Stimulated activated CD8-positive, alpha-beta memory T cell treated with anti-CD3 and anti-CD28 coated beads, Interleukin-7, amount 100 ng/mL, for 4 hours (primary cell): ENCODE measurements around the gene SORBS2.

Experiments used
- DNase-seq, 2 donors: peaks; one replicate each; pipeline ENCODE4 v3.0.0-alpha.2; 2020; ENCODE audit warnings: low read depth in 2 of 2

The SORBS2 gene

DNA sequence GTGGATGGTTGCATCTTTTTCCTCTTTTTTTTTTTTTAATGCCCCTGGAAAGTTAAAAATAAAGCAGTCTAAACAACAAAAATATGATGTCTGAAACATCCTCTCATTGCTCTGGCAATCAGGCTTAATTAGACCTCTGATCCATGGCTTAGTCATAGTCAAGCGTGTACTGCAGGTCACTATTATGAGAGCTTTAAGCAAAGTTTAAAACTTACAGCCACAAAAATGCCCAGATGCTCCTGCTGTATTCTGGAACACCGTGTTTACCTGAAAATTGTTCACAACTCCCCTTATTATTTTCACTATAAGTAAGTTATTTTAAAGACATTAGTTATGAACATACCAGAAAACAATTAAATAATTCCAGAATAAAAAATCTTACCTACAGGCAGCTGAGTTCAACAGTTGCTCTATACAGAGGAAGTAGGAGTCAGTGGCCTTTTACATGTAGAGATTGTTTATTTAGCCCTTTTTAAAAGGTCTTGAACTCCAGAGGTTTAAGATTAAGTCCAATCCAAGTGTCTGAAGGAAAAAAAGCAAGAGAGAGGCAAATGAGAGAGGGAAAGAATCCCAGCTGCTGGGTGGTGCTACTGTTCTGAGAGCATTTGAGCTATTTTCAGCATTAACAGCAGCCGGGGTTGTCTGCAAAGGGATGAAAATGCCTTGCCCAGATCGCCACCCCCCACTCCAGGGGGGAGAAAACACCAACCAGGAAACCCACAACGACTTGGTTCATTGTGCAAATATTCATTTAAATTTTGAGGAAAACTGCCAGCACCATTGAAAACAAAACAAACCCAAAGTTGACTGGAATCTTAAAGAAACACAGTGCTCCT is 36.9 kb downstream of the SORBS2 start:
- no peak for DNase-seq

DNA sequence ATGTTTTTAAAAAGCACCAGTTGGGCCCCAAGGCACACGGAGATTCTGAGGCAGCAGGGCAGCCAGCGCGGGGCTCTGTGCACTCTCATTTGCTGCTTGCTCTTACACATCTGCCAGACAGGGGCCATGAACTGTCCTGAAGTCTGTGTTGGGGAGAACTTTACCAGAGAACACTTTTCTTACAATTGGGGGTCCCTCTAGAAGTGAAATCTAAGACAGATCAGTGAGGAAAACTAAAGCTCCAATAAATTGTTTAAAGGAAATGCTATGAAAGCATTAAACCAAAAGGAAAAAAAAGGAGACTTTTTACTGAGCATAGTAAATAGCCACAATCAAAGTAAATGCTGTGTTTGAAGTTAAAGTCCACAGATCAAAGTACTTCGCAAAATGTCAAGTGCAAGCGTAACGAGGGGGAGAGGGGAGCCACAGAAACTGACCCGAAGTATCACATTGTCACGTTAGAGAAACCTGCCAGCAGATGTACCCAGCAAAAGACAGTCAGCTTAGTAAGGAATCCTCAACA is 37.8 kb downstream of the SORBS2 start:
- DNase-seq = no peak

DNA sequence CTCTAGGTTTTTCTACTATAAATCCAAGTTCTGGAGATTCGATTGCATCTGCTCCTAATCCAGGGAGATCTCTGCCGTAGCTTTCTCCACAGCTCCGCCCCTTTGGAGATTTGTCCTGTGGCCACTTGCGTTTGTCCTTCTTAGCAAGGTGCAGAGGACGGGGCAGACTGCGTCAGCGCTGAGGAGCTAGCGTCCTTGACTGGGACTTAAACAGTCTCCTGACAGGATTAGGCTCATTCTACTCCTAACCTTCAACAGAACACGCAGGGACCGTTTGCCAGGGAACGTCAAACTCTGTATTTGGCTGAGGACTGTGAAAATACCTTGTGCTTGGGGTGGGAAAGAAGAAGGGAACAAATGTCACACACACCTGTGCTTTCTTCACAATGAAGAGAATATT is 38.6 kb downstream of the SORBS2 start:
- no peak for DNase-seq

DNA sequence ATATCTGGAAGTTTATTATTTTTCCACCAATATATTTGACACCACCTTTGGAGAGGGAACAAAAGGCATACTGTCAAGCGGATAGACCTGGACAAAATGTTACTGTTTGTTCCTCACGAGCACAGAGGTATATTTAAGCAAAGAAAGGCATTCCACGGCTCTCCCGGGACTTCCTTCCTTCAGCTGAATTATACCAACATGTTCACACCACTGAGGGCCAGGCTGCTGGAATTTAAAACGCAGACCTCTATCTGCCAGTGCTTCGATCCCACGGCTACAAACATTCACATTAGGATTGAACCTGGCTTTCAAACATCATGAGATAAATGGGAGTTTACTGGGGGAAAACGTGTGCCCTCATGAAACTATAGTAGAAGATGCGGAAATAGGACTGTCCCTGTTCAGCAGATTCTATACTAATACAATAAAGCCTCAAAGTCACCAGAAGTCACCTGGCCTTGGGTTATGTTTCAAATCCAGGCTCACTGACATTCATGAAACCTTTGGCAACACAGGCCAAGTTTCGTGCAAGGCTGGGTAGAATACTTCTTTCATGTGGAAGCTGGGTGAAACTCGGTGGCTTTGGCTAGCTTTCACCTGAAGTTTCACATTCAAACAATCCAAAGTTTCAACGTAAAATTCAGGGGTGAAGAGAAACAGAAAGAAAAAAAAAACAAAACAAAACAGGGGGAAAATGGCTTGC is 39.5 kb downstream of the SORBS2 start:
- no peak for DNase-seq

DNA sequence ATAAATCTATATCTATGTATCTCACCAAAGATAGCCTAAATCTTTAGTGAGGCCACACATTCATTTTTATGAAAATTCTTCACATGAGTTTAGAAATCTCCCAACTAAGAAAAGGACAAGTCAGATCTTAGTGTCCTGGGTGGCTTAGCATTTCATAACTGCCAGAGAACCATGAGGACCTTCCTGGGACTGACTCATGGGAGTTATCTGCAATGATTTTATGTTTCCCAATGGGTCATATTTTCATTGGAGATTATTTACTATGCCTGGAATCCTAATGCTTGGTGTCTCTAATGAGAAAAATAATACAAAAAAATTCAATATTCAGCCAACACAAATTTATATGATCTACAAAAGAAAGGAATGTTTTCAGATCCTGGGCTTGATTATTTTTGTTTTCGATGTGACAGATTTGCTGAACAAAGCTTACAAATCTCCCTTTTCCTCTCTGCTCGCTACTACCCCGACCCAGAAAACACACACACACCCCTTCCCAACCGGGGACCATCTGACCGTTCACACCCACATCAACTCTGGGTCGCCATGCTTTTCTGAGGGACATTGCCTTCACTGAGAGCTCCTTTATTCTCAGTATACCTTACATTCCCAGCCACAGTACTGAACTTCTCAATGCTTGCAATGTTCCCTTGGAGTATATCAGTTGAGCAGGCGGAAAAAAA is 40.1 kb downstream of the SORBS2 start:
- DNase-seq = no peak

DNA sequence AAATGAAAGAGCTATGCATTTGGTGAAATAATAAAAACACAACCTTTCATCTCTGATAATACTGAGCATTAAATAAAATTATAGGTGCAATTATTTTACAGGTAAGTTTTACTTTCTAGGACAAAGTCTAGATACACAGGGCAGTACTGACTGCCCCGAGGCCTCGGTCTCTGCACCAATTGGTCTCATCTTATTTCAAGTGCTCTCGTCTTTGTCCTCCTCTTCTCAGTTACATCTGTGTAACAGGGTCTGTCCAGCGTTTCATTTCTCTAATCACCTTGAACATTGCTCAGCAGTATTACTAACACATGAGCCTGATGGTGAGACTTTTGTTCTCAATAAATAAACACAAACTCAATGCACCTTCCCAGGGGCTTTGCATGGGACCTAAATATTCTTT is 44.5 kb downstream of the SORBS2 start:
- no peak for DNase-seq

DNA sequence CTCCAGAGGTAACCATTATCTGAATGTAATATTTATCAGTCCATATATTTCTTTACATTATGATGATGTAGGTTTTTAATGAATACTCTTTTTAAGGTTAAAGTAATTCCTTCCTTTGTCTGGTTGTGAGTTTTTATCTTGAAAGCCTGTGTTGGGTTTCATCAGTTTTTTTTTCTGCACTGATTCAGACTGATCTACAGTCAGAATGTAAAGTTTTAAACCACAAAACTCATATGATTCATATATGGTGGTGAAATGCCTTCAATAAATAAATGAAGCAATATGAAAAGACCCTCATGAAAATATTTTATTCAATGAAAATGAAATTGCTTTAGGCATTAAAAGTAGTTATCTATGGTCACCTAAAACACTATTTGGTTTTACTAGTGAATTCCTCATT is 47.1 kb downstream of the SORBS2 start:
- no peak for DNase-seq

DNA sequence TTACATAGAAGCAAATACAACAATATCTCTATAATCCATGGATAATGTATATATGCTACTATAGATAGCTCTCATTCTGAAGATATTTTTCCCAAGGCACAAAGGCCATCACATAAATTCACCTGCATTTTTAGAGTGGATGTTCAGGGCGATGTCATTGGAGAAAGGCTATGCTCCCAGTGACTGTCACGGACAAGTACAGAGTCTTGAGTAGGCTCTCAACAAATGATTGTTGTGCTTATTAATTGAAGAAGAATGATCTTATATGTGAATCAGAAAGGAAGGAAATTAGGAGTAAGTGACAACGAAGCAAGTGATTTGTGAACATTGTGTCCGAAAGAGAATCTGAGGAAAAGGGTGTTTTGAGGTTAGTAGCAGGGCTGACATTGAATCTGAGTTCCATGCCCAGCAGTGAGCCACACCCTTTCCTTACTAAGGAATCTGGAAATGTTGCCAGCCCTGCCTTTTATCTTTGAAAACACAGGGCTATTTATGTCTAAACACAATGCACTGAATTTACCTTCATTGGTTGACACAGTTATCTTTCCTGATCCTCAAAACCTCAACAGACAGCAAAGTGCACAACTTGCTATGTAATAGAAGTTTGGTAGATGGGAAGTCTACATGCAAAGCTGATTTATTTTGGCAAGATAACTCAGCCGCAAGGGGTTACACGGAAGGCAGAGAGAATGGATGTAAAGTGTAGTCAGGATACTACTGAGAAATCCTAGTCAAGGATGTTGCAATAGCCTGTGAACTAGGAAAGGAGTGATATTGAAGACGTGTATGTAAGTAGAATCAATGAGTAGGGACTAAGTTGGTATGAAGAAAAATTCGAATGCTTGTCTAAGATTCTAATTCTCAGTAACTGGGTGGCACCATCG is 50.4 kb downstream of the SORBS2 start:
- no peak for DNase-seq

DNA sequence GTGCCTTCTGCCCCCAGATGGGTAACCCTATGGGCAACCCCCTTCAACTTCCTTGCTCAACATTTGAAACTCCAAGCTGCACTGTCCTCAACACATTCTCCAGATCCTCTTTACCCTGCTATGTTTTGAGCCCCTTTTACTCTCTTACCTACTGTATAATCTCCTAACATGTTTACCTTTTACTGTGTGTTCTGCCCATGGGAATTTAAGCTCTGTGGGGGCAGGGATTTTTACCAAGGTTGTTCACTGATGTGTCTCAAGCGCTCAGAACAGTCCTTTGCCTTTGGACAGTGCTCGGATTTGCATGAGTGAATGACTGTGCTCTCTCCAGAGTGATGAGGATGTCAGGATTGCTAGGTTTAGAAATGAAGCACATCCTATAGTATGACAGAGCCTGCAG is 53.2 kb downstream of the SORBS2 start:
- DNase-seq = no peak

DNA sequence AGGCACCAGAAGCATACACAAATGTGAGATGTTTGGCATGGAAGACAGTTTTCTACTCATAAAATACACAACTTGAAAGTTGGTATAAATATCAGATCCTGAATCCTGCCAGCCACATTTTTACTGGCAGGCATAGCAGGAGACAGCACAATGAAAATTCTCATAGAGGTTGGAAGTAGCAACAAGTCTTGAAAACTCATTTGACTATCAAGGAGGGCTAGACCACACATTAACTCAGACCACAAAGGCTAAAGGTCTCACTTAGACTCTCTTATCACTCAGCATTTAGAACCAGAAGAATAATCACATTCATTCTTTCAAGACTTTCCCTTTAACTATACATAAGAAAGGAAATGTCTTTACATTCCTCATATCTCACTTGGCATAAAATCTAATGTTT is 56.5 kb downstream of the SORBS2 start:
- no peak for DNase-seq

DNA sequence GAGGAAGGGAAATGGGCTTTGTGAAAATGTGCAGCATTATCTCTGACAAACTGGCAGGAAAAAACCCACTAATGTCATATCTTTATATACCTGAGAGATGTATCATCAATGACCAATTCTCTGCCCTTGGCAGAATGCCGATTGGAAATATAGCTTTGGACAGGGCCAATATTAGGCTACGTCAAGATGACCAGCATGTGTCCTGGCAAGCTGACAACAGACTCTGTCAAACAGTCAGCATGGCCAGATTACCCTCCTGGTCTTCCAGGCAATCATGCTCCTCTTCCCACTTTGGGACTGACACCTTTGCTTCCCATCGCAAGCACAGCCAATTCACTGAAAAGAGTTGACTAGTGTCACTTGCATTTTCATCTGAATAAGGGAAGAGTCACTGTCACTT is 57.0 kb downstream of the SORBS2 start:
- DNase-seq = no peak

DNA sequence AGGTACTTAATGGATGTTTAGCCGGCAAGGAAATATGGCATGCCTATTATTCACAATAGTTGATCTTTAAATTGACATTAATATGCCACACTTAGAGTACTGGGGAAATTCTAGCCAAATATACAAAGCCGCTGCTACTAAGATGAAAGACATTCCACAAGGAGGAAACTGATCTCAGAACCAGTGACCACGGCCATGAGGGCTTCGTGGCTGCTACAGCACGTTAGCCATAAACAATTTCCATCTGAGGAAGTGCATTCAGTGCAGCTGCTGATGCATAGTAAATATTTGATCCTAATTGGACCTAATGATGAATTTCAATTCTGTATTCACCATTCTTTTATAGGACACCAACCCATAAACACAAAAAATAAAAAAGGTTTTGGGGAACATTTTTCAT is 59.1 kb downstream of the SORBS2 start:
- no peak for DNase-seq

DNA sequence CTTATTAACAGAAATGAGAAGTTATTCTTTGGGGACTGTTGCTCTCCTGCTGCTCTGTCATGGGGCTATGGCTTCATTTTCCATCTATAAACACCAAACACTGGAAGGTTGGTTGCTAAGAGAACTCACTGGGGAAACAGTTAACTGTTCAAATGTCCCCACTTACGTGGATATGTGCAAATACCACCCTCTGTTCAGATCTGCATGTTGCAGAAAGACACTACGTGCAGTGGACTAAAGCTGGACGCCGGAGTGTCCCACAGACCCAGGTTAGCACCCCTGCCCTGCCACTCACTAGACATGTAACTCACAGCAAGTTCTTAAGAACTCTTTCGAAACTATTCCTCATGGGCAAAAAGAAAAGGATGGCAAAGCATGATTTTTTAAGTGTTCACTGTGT is 62.1 kb downstream of the SORBS2 start:
- no peak for DNase-seq

DNA sequence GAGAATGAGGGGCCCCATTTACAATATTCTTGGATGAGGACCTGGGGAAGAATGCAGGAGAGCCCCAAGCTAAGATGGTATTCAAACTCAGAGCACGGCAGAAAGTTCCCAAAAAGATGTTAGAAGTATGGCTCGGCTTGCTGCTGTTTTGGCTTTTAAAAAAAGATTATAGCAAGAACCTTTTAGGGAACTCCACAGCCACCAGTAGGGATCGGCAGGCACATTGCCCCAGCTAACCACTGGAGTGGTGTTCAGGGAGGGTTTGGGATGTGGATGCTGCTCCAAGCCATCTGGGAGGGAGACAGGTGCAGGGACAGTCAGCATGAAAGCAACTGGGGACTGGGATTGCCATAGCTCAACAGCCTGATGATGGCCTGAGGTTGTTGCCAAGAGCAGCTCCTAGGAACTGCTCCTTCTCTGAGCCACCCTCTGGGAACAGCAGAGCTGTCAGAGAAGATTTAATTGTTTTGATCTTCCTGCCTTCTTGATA is 63.0 kb downstream of the SORBS2 start:
- DNase-seq = no peak

DNA sequence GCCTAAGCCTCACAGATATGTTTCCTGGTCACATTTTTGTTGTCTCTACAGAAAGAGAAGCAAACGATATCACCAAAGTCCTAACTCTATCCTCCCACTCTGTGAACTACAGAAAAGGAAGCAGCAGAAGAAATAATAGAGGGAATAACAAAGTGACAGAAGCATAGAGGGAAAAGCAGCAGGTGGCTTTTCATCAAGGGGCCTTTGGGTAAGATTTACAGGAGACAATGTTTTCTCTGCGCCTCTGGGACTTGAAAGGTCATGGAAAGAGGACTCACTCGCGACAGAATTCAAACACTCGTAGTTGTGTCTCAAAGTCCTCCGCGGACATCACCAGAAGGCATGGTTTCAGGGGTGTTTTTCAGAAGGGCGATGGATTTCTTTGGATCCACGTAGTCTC is 66.1 kb downstream of the SORBS2 start:
- no peak for DNase-seq

DNA sequence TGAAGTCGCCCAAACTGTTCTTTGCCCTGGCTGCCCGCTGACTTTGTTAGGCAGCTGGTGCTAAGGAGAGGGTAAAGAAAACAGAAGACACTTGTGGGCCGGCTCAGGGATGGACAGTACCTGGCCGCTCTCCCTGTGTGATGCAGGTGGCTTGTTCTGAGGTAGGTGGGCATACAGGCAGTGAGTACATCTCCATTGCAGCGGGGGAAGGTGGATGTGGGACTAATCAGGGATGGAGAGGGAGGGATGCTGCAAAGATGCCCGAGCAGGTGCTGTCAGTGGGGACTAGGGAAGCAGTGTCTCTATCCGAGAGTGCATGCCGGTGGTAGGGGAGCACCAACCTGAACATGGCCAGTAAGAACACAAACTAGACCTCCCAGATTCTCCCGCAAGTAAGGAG is 67.0 kb downstream of the SORBS2 start:
- no peak for DNase-seq

DNA sequence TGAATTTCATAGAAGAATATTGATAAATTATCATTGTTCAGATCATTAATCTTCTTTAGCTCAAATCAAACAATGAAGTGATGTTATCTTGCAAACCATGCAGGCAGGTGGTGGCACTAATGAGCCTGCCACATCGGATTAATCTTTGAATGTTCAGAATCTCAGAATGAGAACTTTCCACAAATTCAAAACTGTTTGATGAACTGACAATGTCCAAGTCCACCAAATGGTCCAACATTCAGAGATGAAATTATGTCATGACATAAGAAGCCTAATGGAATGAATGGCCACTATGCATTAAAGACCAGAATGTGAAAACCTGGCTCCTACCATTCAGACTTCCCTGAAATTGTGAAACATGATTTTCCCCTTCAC is 67.5 kb downstream of the SORBS2 start:
- no peak for DNase-seq

DNA sequence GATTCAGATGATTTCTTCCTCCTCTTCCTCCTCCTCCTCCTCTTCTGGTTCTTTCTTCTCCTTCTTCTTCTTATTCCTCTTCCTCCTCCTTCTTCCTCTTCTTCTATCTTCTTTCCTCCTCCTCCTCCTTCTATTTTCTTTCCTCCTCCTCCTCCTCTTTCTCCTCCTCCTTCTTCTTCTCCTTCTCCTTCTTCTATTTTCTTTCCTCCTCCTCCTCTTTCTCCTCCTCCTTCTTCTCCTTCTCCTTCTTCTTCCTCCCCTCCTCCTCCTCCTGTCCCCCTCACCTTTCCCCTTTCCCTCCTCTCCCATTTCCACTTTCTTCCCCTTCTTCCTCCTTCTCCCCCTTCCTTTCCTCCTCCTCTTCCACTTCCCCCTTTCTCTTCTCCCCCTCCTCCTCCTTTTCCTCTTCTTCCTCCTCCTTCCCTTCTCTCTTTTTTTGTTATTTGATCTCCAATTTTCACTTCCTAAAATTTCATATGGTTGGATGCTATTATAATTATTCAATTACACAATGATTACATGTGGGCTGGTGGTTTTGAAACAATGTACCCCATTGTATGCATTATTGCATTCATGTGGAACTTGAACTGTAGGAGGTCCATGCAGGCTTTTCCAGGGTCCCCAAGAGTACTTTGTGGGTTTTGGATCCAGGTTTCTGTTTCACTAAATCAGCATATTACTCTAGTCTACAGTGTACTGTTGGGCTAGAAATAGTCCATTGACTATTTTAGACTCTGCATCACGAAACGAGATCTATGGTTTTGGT is 68.1 kb downstream of the SORBS2 start:
- DNase-seq = no peak

DNA sequence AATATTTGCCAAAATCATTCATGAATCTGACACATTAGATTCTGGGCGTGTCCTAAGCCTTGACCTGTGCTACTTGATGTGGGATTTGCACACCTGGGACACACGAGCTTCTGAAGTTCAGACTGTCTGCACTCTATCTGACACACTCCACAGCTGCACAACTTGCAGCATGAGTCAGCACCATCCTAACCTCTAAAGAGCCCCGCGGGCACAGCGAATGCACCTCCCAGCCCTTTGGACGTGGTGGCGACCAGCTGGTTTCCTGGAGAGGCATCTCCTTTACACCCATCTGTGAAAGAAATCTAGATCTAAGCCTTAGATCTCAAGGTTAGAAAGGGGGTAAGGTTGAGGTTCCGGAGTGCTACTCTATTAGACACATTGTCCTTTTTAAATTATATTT is 69.2 kb downstream of the SORBS2 start:
- DNase-seq = no peak

DNA sequence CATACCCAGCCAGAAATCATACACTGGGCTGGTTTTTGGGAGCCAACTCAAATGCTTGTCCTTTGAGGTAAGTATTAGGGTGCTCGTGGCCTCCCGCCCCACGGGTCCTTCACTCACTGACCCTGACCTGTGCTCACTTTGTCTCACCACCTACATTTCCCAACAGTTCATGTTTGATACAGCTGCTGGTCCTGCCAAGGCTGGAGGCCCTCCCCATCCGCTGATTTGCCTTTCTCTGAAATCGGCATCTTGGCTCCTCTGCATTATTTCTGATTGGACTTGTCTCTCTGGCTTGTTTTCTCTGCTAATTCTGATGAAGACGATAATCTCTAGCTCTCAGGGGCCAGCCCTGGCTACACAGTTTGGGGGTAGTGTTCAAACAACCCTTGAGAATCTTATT is 70.2 kb downstream of the SORBS2 start:
- DNase-seq = no peak

DNA sequence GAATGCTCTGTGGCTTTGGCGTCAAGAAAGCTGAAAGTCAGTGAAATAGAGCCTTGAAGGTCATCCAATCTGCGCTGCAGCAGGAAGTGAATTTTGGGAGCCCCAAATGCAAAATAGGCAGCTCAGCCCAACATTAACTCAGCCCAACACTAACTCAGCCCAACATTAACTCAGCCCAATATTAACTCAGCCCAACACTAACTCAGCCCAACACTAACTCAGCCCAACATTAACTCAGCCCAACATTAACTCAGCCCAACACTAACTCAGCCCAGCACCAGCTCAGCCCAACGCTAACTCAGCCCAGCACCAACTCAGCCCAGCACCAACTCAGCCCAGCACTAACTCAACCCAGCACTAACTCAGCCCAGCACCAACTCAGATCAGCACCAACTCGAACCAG is 71.5 kb downstream of the SORBS2 start:
- no peak for DNase-seq
